Measurements from ENCODE around the gene PPP1R10. TPM values are rescaled to one million over a fixed set of nuclear protein-coding genes. Genes with fewer than 3 reads are reported as not detected.

The PPP1R10 gene
- total RNA-seq, 1 donor from 2014 or later: 58.2 TPM

GRCh38 chr6:30618270-30618797 is 1.3 kb upstream of the PPP1R10 start:
- H3K27me3 Mint-ChIP-seq (ENCODE audit: low read depth): no peaks in the 10 kb centered on the region
- peaks cover 28% of the 10 kb centered on the region for H3K4me1 Mint-ChIP-seq (ENCODE audit: low read depth)
- no peaks in the 10 kb centered on the region for H3K9me3 Mint-ChIP-seq (ENCODE audit: low read depth)
- H3K27ac Mint-ChIP-seq (ENCODE audit: unreplicated experiment): peak overlapping the region; percentile 100
- peaks cover 21% of the 10 kb centered on the region for H3K36me3 Mint-ChIP-seq (ENCODE audit: low read depth)
- DNase-seq (ENCODE audit: low spot score): peak; percentile 17
- TF ChIP-seq CTCF (IDR thresholded peaks at IDR 0.05): no peak
- peak overlapping the region; percentile 99 for H3K4me3 Mint-ChIP-seq (ENCODE audit: unreplicated experiment)

- Mint-ChIP-seq H3K9me3 (ENCODE audit: low read depth) (no peaks in the 10 kb centered on the region), H3K27ac (ENCODE audit: unreplicated experiment) (peak within 1 kb of the TSS; percentile 100), H3K27me3 (ENCODE audit: low read depth) (no peaks in the 10 kb centered on the region), H3K4me3 (ENCODE audit: unreplicated experiment) (peak within 1 kb of the TSS; percentile 99), H3K4me1 (ENCODE audit: low read depth) (peaks cover 34% of the 10 kb centered on the region), H3K36me3 (ENCODE audit: low read depth) (peaks cover 21% of the 10 kb centered on the region)
- no peak for TF ChIP-seq CTCF (IDR thresholded peaks at IDR 0.05)
- peak; percentile 99 for DNase-seq (ENCODE audit: low spot score)
These were observed 674 bp upstream of the PPP1R10 start, which contains the start of gene MRPS18B for GRCh38 chr6:30617565-30618269. Gene MRPS18B, plus strand, starts transcription at chr6:30617840. Its CDS starts 26 bp downstream, at chr6:30617866.

- peaks cover 19% of the 10 kb centered on the region for H3K36me3 Mint-ChIP-seq (ENCODE audit: low read depth)
- H3K4me1 Mint-ChIP-seq (ENCODE audit: low read depth): peaks cover 48% of the 10 kb centered on the region
- H3K4me3 Mint-ChIP-seq (ENCODE audit: unreplicated experiment): peak overlapping the region; percentile 99
- DNase-seq (ENCODE audit: low spot score): no peak
- H3K27ac Mint-ChIP-seq (ENCODE audit: unreplicated experiment): peak overlapping the region; percentile 100
- no peaks in the 10 kb centered on the region for H3K9me3 Mint-ChIP-seq (ENCODE audit: low read depth)
- H3K27me3 Mint-ChIP-seq (ENCODE audit: low read depth): no peaks in the 10 kb centered on the region
- no peak for TF ChIP-seq CTCF (IDR thresholded peaks at IDR 0.05)
These were observed 859 bp downstream of the PPP1R10 start for GRCh38 chr6:30615958-30616810.

- Mint-ChIP-seq H3K27ac (ENCODE audit: unreplicated experiment) (peak overlapping the region; percentile 100), H3K36me3 (ENCODE audit: low read depth) (peaks cover 19% of the 10 kb centered on the region), H3K27me3 (ENCODE audit: low read depth) (no peaks in the 10 kb centered on the region), H3K4me3 (ENCODE audit: unreplicated experiment) (peak overlapping the region; percentile 99), H3K4me1 (ENCODE audit: low read depth) (peaks cover 54% of the 10 kb centered on the region), H3K9me3 (ENCODE audit: low read depth) (no peaks in the 10 kb centered on the region)
- no peak for TF ChIP-seq CTCF (IDR thresholded peaks at IDR 0.05)
- DNase-seq (ENCODE audit: low spot score): no peak
These were observed 1.7 kb downstream of the PPP1R10 start for GRCh38 chr6:30615219-30615957.
